ENCODE results near the gene GDI2. TPM values are rescaled to one million over a fixed set of nuclear protein-coding genes. Genes with fewer than 3 reads are reported as not detected.

The GDI2 gene
- polyA plus RNA-seq, 1 donor (not counting 4 experiments of a cell fraction or from before 2014, with no cell fraction given), result 293 TPM

DNA sequence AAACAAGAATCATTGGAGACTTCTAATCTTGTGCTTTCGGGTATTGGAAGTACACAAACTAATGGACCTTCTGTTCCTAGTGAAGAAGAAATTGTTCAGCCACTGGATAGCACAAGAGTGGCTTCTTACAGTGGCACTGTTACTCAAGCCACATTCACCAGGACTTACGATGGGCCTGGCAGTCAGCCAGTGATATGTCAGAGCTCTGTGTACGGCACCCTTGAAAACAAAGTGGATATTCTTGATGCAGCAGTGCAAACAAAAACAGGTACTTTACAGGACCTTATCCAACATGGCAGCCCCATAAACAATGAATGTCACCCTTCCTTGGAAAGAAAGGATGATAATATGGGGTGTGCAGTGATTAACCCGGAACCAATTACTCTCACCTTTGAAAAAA is 67.0 kb downstream of the GDI2 start:
- peaks cover 23 to 38% of the 10 kb centered on the region in 2 experiments for H3K36me3 ChIP-seq (ENCODE audit: control insufficient read depth in 2 of 2, extremely low read depth in 1 of 2, insufficient read depth in 2 of 2, low read length in 2 of 2)
- TF ChIP-seq EZH2 (IDR thresholded peaks at IDR 0.05; ENCODE audit: low read length), result no peak
- TF ChIP-seq, protein P1, sequence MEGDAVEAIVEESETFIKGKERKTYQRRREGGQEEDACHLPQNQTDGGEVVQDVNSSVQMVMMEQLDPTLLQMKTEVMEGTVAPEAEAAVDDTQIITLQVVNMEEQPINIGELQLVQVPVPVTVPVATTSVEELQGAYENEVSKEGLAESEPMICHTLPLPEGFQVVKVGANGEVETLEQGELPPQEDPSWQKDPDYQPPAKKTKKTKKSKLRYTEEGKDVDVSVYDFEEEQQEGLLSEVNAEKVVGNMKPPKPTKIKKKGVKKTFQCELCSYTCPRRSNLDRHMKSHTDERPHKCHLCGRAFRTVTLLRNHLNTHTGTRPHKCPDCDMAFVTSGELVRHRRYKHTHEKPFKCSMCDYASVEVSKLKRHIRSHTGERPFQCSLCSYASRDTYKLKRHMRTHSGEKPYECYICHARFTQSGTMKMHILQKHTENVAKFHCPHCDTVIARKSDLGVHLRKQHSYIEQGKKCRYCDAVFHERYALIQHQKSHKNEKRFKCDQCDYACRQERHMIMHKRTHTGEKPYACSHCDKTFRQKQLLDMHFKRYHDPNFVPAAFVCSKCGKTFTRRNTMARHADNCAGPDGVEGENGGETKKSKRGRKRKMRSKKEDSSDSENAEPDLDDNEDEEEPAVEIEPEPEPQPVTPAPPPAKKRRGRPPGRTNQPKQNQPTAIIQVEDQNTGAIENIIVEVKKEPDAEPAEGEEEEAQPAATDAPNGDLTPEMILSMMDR (optimal IDR thresholded peaks at IDR 0.05 in 1 of 3, IDR thresholded peaks at IDR 0.05 in 1 of 3, conservative IDR thresholded peaks at IDR 0.05 in 1 of 3; ENCODE audit: extremely low read depth in 1 of 3, insufficient read depth in 2 of 3, low read length in 3 of 3), result no peak
- H3K4me2 ChIP-seq (ENCODE audit: control insufficient read depth, extremely low read depth, insufficient read depth, low read depth, low read length), result no peak overlapping the region
- dilution Hi-C loops (cut with MboI; ENCODE audit: extremely low pct_ligation_motif_present, low sequenced_read_pairs), result no loop called here
- no peaks in the 10 kb centered on the region for H3K27me3 ChIP-seq (ENCODE audit: control insufficient read depth, extremely low read depth, insufficient read depth, low read length)
- no peak for DNase-seq (ENCODE audit: low read depth, low spot score)
- H3K4me1 ChIP-seq (ENCODE audit: control insufficient read depth, extremely low read depth, insufficient read depth, low read length), result no peaks in the 10 kb centered on the region
- H3K9me1 ChIP-seq (ENCODE audit: control insufficient read depth, extremely low read depth, insufficient read depth, low read length), result no peaks in the 10 kb centered on the region
- H4K20me1 ChIP-seq (ENCODE audit: control insufficient read depth, extremely low read depth, insufficient read depth, low read length), result peaks cover 2% of the 10 kb centered on the region
- no peak for FAIRE-seq
- H3K9ac ChIP-seq (ENCODE audit: control insufficient read depth, extremely low read depth, insufficient read depth, low read length), result no peak overlapping the region
- no peaks in the 10 kb centered on the region for H3K9me3 ChIP-seq (ENCODE audit: control insufficient read depth, low read depth, low read length)
- H3K4me3 ChIP-seq (ENCODE audit: control insufficient read depth in 2 of 3, extremely low read depth in 1 of 3, insufficient read depth in 2 of 3, low read depth in 1 of 3, low read length in 3 of 3), result no peak overlapping the region
- H3K79me2 ChIP-seq (ENCODE audit: control insufficient read depth, insufficient read depth, low read length), result peaks cover 5% of the 10 kb centered on the region
- no peak overlapping the region for H2AFZ ChIP-seq (ENCODE audit: control insufficient read depth, low read length)
- no peak overlapping the region for H3K27ac ChIP-seq (ENCODE audit: control insufficient read depth, insufficient read depth, low read length)

DNA sequence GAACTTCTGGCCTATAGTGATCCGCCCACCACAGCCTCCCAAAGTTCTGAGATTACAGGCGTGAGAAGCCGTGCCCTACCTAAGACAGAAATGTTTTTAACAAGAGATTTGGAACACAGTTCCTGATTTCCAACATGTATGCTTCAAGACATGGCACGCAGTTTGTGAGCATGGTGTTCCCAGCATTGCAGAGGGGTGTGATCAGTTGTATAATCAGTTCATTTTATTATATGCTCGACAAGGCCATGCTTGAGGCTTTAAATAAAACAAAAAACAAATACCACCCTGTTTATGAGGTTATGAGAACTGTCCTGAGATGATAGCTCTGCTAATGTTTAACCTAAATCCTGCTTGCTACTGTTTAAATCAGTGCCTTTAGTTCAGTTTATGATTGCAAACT is 68.4 kb downstream of the GDI2 start:
- dilution Hi-C loops (cut with MboI; ENCODE audit: extremely low pct_ligation_motif_present, low sequenced_read_pairs), result no loop called here
- no peak overlapping the region for H3K4me3 ChIP-seq (ENCODE audit: control insufficient read depth in 2 of 3, extremely low read depth in 1 of 3, insufficient read depth in 2 of 3, low read depth in 1 of 3, low read length in 3 of 3)
- no peaks in the 10 kb centered on the region for H3K9me1 ChIP-seq (ENCODE audit: control insufficient read depth, extremely low read depth, insufficient read depth, low read length)
- H4K20me1 ChIP-seq (ENCODE audit: control insufficient read depth, extremely low read depth, insufficient read depth, low read length), result peaks cover 2% of the 10 kb centered on the region
- no peaks in the 10 kb centered on the region for H3K9me3 ChIP-seq (ENCODE audit: control insufficient read depth, low read depth, low read length)
- peaks cover 5% of the 10 kb centered on the region for H3K79me2 ChIP-seq (ENCODE audit: control insufficient read depth, insufficient read depth, low read length)
- FAIRE-seq, result no peak
- no peak for TF ChIP-seq EZH2 (IDR thresholded peaks at IDR 0.05; ENCODE audit: low read length)
- TF ChIP-seq, protein P1 (optimal IDR thresholded peaks at IDR 0.05 in 1 of 3, IDR thresholded peaks at IDR 0.05 in 1 of 3, conservative IDR thresholded peaks at IDR 0.05 in 1 of 3; ENCODE audit: extremely low read depth in 1 of 3, insufficient read depth in 2 of 3, low read length in 3 of 3), result no peak
- H3K27ac ChIP-seq (ENCODE audit: control insufficient read depth, insufficient read depth, low read length), result no peak overlapping the region
- DNase-seq (ENCODE audit: low read depth, low spot score), result no peak
- no peak overlapping the region for H2AFZ ChIP-seq (ENCODE audit: control insufficient read depth, low read length)
- H3K27me3 ChIP-seq (ENCODE audit: control insufficient read depth, extremely low read depth, insufficient read depth, low read length), result no peaks in the 10 kb centered on the region
- H3K4me1 ChIP-seq (ENCODE audit: control insufficient read depth, extremely low read depth, insufficient read depth, low read length), result no peaks in the 10 kb centered on the region
- H3K4me2 ChIP-seq (ENCODE audit: control insufficient read depth, extremely low read depth, insufficient read depth, low read depth, low read length), result no peak overlapping the region
- H3K36me3 ChIP-seq (ENCODE audit: control insufficient read depth in 2 of 2, extremely low read depth in 1 of 2, insufficient read depth in 2 of 2, low read length in 2 of 2), result peaks cover 29 to 46% of the 10 kb centered on the region in 2 experiments
- no peak overlapping the region for H3K9ac ChIP-seq (ENCODE audit: control insufficient read depth, extremely low read depth, insufficient read depth, low read length)

Measured in keratinocyte (primary cell).